Liver (tissue), 9 donors: ENCODE measurements around the gene DGKE. TPM values are rescaled to one million over a fixed set of nuclear protein-coding genes. Genes with fewer than 3 reads are reported as not detected.

Source experiments
- DNase-seq: peaks from one replicate; pipeline ENCODE4 v3.0.0-alpha.2; 2017; ENCODE audit warnings: low spot score
- H3K27ac ChIP-seq, 2 donors: one replicate each; pipeline ENCODE4 v1.7.0; 2013; ENCODE audit warnings: inconsistent platforms in 2 of 2, low read length in 2 of 2, control low read depth in 1 of 2, low read depth in 1 of 2, mild to moderate bottlenecking in 1 of 2
- H3K27me3 ChIP-seq, 4 donors: one replicate each; pipeline versions ENCODE4 v1.6.1 to v1.7.0; 2013; ENCODE audit warnings: low read length in 3 of 4, inconsistent platforms in 1 of 4, mild to moderate bottlenecking in 1 of 4, moderate library complexity in 1 of 4; ENCODE audit not compliant: control insufficient read depth in 4 of 4, insufficient read depth in 4 of 4
- H3K36me3 ChIP-seq, 4 donors: one replicate each; pipeline versions ENCODE4 v1.6.1 to v1.7.0; 2013; ENCODE audit warnings: low read length in 3 of 4, mild to moderate bottlenecking in 3 of 4, low read depth in 1 of 4, moderate library complexity in 1 of 4; ENCODE audit not compliant: control insufficient read depth in 4 of 4, insufficient read depth in 3 of 4
- H3K4me1 ChIP-seq, 4 donors: one replicate each; pipeline versions ENCODE4 v1.6.1 to v1.7.0; 2013; ENCODE audit warnings: low read length in 3 of 4, mild to moderate bottlenecking in 3 of 4, moderate library complexity in 1 of 4; ENCODE audit not compliant: control insufficient read depth in 4 of 4, insufficient read depth in 4 of 4
- H3K4me3 ChIP-seq, 3 donors: one replicate each; pipeline versions ENCODE4 v1.6.1 to v1.7.0; 2013; ENCODE audit warnings: low read length in 3 of 3, control low read depth in 1 of 3, low read depth in 1 of 3, mild to moderate bottlenecking in 1 of 3
- H3K9ac ChIP-seq, 2 donors: one replicate each; pipeline ENCODE4 v1.7.0; 2013; ENCODE audit warnings: low read length in 2 of 2, mild to moderate bottlenecking in 2 of 2, moderate library complexity in 2 of 2, control low read depth in 1 of 2, low read depth in 1 of 2
- H3K9me3 ChIP-seq, 4 donors: one replicate each; pipeline versions ENCODE4 v1.6.1 to v1.7.0; 2013; ENCODE audit warnings: low read length in 3 of 4; ENCODE audit not compliant: control insufficient read depth in 4 of 4
- EGR1 ChIP-seq, 2 donors: IDR thresholded peaks; 2 replicates each; pipeline ENCODE4 v1.6.1; 2016 to 2018; ENCODE audit warnings: antibody characterized with exemption in 2 of 2, low read depth in 2 of 2
- FOXA1 ChIP-seq: IDR thresholded peaks from 2 replicates; pipeline ENCODE4 v1.6.1; 2016; ENCODE audit warnings: antibody characterized with exemption
- FOXA2 ChIP-seq: IDR thresholded peaks from 2 replicates; pipeline ENCODE4 v1.6.1; 2016; ENCODE audit warnings: antibody characterized with exemption
- GABPA ChIP-seq, 2 donors: IDR thresholded peaks in 1 of 2; conservative IDR thresholded peaks in 1 of 2; 2 replicates each; pipeline ENCODE4 v1.6.1; 2016; ENCODE audit warnings: antibody characterized with exemption in 2 of 2, mild to moderate bottlenecking in 1 of 2, moderate library complexity in 1 of 2
- HNF4A ChIP-seq, 2 donors: conservative IDR thresholded peaks; 2 replicates each; pipeline ENCODE4 v1.6.1; 2016; ENCODE audit warnings: antibody characterized with exemption in 2 of 2, mild to moderate bottlenecking in 2 of 2
- HNF4G ChIP-seq: IDR thresholded peaks from 2 replicates; pipeline ENCODE4 v1.6.1; 2016; ENCODE audit warnings: antibody characterized with exemption
- JUND ChIP-seq, 2 donors: IDR thresholded peaks; 2 replicates each; pipeline ENCODE4 v1.6.1; 2016; ENCODE audit warnings: antibody characterized with exemption in 2 of 2
- NR2F2 ChIP-seq: IDR thresholded peaks from 2 replicates; pipeline ENCODE4 v1.6.1; 2016; ENCODE audit warnings: antibody characterized with exemption
- RXRA ChIP-seq, 2 donors: IDR thresholded peaks; 2 replicates each; pipeline ENCODE4 v1.6.1; 2017 to 2018; ENCODE audit warnings: antibody characterized with exemption in 2 of 2, mild to moderate bottlenecking in 1 of 2
- TAF1 ChIP-seq: conservative IDR thresholded peaks from 2 replicates; pipeline ENCODE4 v1.6.1; 2016; ENCODE audit warnings: antibody characterized with exemption, mild to moderate bottlenecking
- YY1 ChIP-seq: IDR thresholded peaks from 2 replicates; pipeline ENCODE4 v1.6.1; 2016; ENCODE audit warnings: antibody characterized with exemption, mild to moderate bottlenecking
- WGBS: extraction: QIAGEN DNeasy Blood & Tissue Kit; methylation state at CpG from one replicate; pipeline ENCODE4 v1.1.7; 2013; 5-methylcytosine and 5-hydroxymethylcytosine counted together
- polyA plus RNA-seq, 2 donors: library from polyadenylated mRNA; stranded (reverse) in 1 of 2; unstranded in 1 of 2; fragments of 200-250 nt in 1 of 2; fragments of >200 nt in 1 of 2; fragmentation: Nextera tagmentation in 1 of 2; extraction: Ambion mirVana in 1 of 2; gene quantifications; one replicate each; pipeline versions ENCODE4 v1.2.1 to v1.2.3, GENCODE V29; 2013 to 2015
- total RNA-seq, 2 donors: library from RNA; depleted of rRNA; stranded (reverse); fragments of >200 nt; gene quantifications; one replicate each; pipeline ENCODE4 v1.2.3, GENCODE V29; 2014
- TF ChIP-seq, protein P1 (sequence below): fragments of 150-350 bp; IDR thresholded peaks from 2 replicates; pipeline ENCODE4 v1.5.1; 2017; ENCODE audit warnings: improper control_type of control experiment, low read depth, low read length; ENCODE audit not compliant: missing input control
- TF ChIP-seq, protein P2 (sequence below): IDR thresholded peaks from 2 replicates; pipeline ENCODE4 v1.6.1; 2016; ENCODE audit warnings: antibody characterized with exemption
- TF ChIP-seq, protein P3 (sequence below): IDR thresholded peaks from 2 replicates; pipeline ENCODE4 v1.6.1; 2016; ENCODE audit warnings: antibody characterized with exemption
- TF ChIP-seq, protein P4 (sequence below): IDR thresholded peaks from 2 replicates; pipeline ENCODE4 v1.6.1; 2016; ENCODE audit warnings: antibody characterized with exemption, mild to moderate bottlenecking
- TF ChIP-seq, protein P5 (sequence below): IDR thresholded peaks from 2 replicates; pipeline ENCODE4 v1.6.1; 2016; ENCODE audit warnings: antibody characterized with exemption
- donor health status: healthy.
- donor health status: healthy.
- donor health status: healthy.
- donor health status: healthy.
- donor health status: healthy.

DGKE gene
- total and polyA plus RNA-seq, 4 donors = 1.0 to 5.9 (median 2.8) TPM

DNA sequence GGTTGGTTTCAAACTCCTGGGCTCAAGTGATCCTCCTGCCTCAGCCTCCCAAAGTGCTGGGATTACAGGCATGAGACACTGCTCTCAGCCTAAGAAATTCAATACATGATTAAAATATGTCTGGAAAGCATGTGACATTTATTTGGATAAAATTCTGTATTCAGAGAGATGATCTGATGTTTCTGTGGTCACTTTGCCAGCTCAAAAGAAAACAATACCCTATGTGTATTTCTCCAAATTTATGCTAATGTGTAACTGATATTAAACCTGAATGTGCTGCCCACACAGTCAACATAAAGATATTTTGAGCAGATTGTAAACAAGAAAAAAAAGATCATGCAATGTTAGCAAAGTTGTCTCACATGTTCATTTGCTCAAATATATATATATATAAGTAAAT lies 16.9 kb upstream of the DGKE start:
- Histone ChIP-seq H3K27me3 (no peaks in the 10 kb centered on the region), H3K27ac (no peak overlapping the region), H3K9ac (no peak overlapping the region), H3K4me1 (peaks cover 4 to 19% (median 16%) of the 10 kb centered on the region in 4 donors), H3K9me3 (no peaks in the 10 kb centered on the region), H3K36me3 (no peaks in the 10 kb centered on the region), H3K4me3 (no peak overlapping the region)
- no peak for DNase-seq
- TF ChIP-seq FOXA1 = no peak
- TF ChIP-seq HNF4A (conservative IDR thresholded peaks at IDR 0.05) = no peak
- no peak for TF ChIP-seq NR2F2
- TF ChIP-seq TAF1 = no peak
- TF ChIP-seq EGR1 (IDR thresholded peaks at IDR 0.05; ENCODE audit: low read depth in 2 of 2) = no peak
- TF ChIP-seq, protein P1, sequence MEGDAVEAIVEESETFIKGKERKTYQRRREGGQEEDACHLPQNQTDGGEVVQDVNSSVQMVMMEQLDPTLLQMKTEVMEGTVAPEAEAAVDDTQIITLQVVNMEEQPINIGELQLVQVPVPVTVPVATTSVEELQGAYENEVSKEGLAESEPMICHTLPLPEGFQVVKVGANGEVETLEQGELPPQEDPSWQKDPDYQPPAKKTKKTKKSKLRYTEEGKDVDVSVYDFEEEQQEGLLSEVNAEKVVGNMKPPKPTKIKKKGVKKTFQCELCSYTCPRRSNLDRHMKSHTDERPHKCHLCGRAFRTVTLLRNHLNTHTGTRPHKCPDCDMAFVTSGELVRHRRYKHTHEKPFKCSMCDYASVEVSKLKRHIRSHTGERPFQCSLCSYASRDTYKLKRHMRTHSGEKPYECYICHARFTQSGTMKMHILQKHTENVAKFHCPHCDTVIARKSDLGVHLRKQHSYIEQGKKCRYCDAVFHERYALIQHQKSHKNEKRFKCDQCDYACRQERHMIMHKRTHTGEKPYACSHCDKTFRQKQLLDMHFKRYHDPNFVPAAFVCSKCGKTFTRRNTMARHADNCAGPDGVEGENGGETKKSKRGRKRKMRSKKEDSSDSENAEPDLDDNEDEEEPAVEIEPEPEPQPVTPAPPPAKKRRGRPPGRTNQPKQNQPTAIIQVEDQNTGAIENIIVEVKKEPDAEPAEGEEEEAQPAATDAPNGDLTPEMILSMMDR = no peak
- TF ChIP-seq, protein P2, sequence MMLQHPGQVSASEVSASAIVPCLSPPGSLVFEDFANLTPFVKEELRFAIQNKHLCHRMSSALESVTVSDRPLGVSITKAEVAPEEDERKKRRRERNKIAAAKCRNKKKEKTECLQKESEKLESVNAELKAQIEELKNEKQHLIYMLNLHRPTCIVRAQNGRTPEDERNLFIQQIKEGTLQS = no peak
- TF ChIP-seq, protein P3, sequence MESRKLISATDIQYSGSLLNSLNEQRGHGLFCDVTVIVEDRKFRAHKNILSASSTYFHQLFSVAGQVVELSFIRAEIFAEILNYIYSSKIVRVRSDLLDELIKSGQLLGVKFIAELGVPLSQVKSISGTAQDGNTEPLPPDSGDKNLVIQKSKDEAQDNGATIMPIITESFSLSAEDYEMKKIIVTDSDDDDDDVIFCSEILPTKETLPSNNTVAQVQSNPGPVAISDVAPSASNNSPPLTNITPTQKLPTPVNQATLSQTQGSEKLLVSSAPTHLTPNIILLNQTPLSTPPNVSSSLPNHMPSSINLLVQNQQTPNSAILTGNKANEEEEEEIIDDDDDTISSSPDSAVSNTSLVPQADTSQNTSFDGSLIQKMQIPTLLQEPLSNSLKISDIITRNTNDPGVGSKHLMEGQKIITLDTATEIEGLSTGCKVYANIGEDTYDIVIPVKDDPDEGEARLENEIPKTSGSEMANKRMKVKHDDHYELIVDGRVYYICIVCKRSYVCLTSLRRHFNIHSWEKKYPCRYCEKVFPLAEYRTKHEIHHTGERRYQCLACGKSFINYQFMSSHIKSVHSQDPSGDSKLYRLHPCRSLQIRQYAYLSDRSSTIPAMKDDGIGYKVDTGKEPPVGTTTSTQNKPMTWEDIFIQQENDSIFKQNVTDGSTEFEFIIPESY = no peak
- TF ChIP-seq, protein P4, sequence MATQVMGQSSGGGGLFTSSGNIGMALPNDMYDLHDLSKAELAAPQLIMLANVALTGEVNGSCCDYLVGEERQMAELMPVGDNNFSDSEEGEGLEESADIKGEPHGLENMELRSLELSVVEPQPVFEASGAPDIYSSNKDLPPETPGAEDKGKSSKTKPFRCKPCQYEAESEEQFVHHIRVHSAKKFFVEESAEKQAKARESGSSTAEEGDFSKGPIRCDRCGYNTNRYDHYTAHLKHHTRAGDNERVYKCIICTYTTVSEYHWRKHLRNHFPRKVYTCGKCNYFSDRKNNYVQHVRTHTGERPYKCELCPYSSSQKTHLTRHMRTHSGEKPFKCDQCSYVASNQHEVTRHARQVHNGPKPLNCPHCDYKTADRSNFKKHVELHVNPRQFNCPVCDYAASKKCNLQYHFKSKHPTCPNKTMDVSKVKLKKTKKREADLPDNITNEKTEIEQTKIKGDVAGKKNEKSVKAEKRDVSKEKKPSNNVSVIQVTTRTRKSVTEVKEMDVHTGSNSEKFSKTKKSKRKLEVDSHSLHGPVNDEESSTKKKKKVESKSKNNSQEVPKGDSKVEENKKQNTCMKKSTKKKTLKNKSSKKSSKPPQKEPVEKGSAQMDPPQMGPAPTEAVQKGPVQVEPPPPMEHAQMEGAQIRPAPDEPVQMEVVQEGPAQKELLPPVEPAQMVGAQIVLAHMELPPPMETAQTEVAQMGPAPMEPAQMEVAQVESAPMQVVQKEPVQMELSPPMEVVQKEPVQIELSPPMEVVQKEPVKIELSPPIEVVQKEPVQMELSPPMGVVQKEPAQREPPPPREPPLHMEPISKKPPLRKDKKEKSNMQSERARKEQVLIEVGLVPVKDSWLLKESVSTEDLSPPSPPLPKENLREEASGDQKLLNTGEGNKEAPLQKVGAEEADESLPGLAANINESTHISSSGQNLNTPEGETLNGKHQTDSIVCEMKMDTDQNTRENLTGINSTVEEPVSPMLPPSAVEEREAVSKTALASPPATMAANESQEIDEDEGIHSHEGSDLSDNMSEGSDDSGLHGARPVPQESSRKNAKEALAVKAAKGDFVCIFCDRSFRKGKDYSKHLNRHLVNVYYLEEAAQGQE = no peak
- no peak for TF ChIP-seq JUND (IDR thresholded peaks at IDR 0.05)
- TF ChIP-seq GABPA (IDR thresholded peaks at IDR 0.05 in 1 of 2, conservative IDR thresholded peaks at IDR 0.05 in 1 of 2) = no peak

DNA sequence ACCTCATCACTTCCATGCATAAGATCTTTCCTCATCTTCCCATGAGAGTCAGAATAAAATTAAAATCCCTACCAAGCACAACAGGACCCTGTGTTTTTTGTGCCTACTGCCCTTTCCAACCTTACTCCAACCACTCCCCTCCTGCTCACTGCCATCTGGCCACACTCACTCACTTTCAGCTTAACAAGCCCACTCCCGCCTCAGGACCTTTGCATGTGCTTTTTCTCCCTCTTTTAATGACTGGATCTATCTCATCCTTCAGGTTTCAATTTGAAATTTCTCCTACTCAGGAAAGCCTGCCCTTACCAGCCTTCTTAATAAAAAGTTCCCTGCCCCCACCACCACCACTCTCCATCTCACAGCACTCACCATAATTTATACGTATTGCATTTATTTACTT lies 14.9 kb upstream of the DGKE start:
- Histone ChIP-seq H3K4me1 (peaks cover 5 to 37% (median 31%) of the 10 kb centered on the region in 4 donors), H3K9ac (no peak overlapping the region), H3K4me3 (no peak overlapping the region), H3K9me3 (no peaks in the 10 kb centered on the region), H3K27ac (no peak overlapping the region), H3K27me3 (no peaks in the 10 kb centered on the region), H3K36me3 (no peaks in the 10 kb centered on the region)
- DNase-seq = no peak
- WGBS = 89% methylated on average over 2 of the region's 2 CpGs
- TF ChIP-seq YY1 (no peak), HNF4A (conservative IDR thresholded peaks at IDR 0.05) (no peak), FOXA1 (no peak), RXRA (IDR thresholded peaks at IDR 0.05) (no peak), FOXA2 (no peak), HNF4G (no peak), EGR1 (IDR thresholded peaks at IDR 0.05; ENCODE audit: low read depth in 2 of 2) (no peak), NR2F2 (no peak), JUND (IDR thresholded peaks at IDR 0.05) (no peak)
- TF ChIP-seq, protein P5, sequence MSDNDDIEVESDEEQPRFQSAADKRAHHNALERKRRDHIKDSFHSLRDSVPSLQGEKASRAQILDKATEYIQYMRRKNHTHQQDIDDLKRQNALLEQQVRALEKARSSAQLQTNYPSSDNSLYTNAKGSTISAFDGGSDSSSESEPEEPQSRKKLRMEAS = no peak
- TF ChIP-seq, protein P3 = no peak
- TF ChIP-seq, protein P2 = no peak
- TF ChIP-seq, protein P1 = no peak
